Fibroblast of skin of left biceps (primary cell): ENCODE measurements around the gene AMPD3.

Experiments
- DNase-seq, 2 experiments: peaks; one replicate each; pipeline ENCODE4 v3.0.0-alpha.2; 2013; ENCODE audit warnings: low read depth in 2 of 2

The AMPD3 gene

DNA sequence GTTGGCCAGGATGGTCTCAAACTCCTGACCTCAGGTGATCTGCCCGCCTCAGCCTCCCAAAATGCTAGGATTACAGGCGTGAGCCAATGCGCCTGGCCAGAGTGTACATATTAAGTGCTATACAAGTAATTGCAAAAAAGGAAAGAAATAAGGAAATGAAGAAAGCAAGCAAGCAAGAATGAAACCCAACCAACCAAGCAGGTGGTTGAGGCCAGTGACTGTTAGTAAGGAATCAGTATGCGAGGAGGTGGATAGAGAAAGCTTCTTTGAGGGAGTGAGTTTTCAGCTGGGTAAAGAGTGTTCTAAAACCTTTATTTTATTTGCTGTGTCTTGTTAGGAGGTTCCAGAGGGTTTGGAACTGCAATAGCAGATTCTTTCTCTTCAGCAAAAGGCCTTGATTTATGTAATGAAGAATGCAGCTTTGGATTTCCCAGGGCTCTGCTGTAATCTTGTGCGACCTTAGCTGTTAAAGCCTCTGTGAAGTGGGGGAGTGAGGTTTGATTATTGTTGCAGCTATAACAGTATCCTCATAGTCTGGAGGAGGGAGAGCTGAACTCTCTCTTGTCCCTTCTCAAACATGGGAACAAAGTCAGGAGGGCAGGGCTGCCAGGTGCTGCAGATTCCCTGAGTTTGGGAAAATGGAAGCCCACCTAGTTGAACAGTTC, 5.7 kb downstream of the AMPD3 start:
- DNase-seq, result no peak

DNA sequence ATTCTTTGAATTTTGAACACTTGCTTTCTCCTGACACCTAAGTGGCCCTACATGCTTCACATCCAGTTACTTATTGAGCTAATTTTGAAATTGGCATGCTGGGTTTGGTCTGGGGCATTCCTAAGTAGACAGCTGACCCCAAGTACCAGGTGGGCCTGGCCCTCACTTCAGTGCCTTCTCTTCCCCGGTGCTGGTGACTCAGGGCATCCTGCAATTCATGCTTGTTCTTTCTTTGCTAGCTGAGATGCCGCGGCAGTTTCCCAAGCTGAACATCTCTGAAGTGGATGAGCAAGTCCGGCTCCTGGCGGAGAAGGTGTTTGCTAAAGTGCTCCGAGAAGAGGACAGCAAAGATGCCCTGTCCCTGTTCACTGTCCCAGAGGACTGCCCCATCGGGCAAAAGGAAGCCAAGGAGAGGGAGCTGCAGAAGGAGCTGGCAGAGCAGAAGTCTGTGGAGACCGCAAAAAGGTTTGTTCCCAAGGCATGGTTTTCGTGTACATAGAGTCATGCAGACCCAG, 6.3 kb downstream of the AMPD3 start:
- DNase-seq, result no peak

DNA sequence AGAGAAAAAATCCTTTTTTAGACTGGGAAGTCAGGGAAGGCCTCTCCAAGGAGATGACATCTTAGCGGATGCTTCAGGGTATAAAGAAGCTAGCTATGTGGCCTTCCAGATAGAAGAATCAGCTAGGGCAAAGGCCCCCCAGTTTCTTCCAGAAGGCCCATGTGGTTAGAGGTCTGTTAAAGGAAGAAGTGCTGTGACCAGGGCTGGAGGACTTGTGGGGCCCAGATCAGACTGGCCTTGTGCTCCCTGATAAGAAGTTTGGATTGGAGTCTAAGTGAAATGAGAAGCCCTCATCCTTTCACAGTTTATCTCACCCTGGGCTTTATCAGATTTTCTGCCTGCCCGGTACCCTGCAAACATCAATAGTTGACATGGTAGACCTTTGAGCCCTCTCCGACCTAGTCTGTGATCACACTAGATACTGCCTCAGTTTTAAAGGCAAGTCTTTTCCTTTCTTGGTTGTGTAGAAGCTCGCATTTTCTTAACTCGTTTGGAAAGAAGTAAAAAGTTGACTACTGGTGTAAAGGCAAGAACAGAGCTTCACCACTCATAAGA, 7.8 kb downstream of the AMPD3 start:
- no peak for DNase-seq

DNA sequence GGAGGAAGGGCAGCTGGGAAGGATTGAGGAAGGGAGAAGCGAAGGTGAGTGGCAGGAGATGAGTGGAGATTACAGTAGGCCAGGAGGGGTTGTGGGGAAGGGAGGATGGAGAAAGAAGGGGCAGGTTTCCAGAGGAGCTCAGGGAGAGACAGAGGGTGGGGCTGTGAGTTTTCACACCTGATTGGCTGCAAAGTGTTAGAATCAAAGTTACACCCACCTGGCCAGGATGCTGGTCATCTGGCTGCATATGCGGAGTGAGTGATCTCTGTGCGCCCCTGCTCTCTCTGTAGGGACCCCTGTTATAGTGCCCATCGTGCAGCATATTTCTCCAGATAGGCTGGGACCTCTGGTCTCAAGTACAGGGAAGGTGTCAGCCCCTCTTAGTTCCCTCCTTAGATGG, 18.3 kb downstream of the AMPD3 start:
- DNase-seq, result no peak

DNA sequence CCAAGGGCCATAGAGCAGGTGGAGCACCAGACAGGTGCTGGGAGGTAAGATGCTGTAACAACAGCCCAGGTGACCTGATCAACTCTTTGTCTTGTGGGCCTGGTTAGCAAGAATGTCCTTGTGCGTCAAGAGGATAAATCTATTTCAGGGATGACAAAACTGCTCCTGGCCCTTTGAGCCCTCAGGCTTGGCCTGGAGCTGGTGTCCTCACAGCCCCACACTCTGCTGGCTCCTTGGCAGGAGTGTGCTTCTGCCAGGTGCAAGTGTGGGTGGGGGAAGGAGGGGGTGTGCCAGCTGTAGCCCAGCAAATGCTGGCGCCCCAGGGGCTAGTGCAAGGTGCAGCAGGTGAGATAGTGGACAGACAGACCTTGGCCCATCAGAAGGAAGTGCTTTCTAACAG, 19.5 kb downstream of the AMPD3 start:
- no peak for DNase-seq

DNA sequence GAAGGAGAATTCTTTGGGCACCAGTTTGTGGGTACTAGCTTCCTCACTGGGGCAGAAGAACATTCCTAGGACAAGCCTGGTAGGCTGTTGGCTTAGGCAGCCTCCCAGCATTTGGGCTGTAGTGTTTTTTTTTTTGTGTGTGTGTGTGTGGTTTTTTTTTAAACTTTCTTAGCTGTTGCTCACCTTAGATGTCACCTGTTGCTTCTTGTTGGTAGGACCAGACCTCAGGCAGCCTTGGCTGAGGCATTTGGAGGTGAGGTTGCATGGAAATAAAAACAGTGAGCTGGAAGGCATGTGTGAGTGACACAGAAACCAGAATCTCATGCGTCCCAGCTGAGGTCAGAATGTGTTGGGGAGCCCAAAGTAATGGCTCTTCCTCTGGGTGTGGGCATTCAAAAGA, 21.3 kb downstream of the AMPD3 start:
- DNase-seq, result no peak

DNA sequence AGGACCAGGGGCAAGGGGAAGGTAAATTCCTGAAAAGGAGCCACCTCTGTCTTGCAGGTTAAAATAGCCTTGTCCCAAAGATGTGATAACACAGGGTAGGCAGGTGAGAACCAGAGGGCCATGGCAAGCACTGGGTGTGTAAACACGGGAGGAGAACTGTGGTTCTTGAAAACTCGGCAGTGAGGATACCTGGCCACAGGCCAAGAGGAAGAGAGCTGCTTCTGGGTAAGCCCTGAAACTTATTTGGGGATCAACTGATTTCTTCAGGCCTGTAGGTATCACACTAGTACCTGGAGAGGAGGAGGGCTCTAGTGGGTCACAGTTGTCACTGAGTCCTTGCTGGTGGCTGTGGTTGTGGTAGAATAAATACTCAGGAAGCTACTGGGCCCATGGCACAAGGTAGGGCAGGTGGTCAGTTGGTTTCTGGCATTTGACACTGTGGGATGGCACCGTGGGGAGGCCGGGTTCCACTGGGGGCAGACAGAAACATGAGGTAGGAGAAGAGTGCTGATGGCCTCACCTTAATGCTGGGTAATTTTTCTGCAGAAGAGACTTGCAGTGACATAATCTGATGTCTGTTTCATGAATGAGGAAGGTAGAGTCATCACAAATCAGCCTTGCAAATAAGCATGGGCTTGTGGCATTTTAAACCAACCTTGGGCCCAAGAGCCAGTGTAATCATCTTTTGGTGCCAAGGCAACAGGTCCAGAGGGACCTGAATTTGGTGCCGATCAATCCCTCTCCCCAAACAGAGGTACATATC, 22.0 kb downstream of the AMPD3 start:
- DNase-seq, result no peak

DNA sequence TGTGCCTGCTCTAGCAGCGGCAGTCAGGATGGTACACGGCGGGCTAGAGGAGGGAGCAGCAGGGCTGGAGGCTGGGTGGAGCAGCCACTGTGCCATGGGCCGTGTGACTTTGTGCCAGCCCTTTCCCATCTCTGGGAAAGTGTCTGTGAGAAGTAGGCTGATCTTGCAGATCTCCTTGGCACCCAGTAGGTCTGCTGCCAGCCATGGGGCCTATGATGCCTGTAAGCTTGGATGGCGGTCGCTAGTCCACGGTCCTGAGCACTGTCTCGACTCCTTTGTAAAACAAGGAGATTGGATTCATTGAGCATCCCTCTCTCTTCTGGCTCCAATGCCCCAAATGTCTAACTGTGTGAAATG, 22.6 kb downstream of the AMPD3 start:
- DNase-seq, result no peak

DNA sequence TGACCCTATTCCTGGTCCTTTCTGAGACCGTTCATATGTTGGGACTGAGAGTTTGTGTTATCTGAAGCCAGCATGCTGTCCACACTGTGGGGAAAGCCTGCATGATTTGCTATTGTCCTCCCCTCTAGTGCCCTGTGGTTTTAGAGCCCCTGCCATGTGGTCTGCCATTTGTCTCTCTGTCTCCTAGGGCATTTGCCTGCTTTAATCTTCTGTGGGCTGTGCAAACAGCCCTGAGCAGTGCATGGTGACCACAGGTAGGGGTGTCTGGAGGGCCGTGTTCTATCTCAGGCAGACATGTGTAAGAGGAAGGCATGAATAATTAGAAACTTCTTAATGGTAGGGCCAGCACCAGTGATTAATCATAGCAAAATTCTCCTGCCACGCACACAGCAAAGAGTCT, 23.0 kb downstream of the AMPD3 start:
- no peak for DNase-seq

DNA sequence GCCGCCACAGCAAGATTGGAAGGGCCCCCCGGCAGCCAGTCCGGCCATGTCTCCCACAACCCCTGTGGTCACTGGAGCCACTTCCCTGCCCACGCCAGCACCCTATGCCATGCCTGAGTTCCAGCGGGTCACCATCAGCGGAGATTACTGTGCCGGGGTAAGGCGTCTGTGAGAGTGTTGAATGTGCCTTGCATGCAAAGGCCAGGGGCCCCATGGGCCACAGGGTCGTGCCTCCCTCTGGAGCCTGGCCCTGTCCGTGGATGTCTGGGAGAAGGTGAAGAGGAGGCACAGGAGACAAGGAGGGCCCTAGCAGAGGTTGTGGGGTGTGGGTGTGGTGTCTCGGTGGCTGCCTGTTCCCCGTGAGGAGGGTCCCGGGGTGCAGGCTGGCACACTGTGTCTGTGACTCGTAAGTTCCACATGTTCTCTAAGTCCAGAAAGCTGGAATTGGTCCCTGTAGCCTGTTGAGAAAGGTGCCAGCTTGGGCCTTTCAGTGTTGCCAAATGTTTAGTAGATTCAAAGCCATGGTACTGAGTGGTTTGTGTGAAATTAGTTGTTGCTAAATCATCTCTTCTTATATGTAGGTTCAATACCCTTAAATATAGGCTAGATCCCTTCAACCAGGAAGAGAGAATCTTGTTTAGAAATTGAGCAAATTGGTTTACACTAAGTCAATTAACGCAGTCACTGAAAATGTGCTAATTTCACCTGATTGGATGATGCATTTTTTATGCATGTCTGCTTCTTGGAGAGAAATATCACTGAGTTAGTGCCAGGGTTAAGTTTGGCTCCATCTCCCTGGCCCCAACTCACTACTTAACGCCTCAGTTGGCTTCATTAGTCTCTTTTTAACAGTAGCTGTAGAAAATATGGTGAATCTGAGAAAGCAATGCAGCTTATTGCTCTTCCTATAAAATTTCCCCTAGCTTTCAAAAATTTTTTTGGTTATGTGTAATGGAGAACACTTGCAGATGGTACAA, 23.8 kb downstream of the AMPD3 start:
- DNase-seq, result no peak

DNA sequence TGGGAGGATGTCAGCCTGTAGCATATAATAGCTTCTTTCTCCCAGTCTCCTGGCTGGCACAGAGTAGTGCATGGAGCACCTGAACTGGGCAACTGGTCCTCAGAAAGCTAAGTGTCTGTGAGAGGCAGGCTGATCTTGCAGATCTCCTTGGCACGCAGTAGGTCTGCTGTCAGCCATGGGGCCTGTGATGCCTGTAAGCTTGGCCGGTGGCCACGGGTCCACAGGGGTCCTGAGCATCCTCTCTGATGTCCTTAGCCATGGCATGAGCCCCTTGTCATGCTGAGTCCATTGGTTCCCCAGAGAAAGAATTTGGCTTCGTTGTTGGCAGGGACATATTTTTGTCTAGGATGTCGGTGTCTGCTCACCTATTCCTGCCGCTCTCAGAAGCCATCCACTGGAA, 25.0 kb downstream of the AMPD3 start:
- no peak for DNase-seq

DNA sequence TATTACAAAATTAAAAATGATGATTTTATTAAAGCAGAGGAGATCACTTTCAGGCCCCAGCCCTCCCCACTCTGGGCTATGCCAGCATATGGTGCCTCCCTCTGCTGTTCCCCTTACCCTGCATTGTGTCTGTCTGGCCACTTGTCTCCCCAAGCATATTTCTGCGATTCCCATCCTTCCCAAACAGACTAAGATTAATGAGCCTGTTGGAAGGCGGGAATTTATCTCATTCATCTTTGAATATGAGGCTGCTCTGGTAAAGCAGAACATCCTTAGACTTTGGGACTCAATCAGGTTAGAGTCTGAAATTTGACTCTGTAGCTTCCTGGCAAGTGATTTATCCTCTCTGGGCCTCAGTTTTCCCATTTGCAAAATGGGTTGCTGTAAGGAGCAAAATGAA, 25.7 kb downstream of the AMPD3 start:
- DNase-seq, result no peak

DNA sequence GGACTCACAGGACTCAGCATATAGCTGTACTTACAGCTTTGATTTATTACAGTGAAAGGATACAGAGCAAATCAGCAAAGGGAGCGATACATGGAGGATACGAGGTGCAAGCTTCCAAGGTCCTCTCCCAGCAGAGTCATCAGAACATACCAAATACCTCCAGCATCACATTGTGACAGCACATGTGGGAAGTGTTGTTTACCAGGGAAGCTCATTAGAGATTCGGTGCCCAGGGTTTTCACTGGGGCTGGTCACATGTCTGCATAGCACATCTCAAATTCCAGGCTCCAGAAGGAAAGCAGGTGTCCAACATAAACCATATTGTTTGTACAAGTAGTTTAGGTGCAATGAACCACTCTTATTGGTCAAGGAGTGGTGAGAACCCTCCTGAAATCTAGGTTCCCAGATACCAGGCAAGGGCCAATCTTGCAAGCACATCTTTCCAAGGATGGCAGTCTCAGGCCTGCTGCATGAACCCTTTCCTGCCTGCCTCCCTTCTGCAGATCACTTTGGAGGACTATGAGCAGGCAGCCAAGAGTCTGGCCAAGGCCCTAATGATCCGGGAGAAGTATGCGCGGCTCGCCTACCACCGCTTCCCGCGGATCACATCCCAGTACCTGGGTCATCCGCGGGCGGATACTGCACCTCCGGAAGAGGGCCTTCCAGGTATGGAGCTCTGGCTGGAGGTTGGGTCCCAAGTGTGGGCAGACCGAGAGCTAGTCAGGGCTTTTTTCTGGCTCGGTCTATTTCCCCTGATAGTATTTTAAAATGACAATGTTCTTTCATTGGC, 26.7 kb downstream of the AMPD3 start:
- no peak for DNase-seq

DNA sequence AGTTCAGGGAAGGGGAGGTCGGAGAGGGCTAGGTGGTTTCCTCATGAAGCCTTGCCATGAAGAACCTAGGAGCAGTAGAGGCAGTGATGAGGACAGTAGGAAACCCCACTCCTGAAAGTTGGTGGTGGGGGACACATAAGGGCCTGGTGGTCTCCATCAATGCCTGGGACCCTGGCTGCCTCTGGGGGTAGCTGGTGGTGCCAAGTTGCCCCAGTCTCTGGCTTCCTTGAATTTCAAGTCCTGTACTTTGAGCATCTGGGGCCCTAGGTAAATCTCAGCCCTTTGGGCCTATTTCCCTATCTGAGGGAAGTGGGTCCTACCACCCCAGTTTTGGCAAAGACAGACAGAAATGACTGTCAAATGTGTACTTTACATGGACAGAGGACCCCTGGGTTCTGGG, 28.1 kb downstream of the AMPD3 start:
- DNase-seq, result no peak

DNA sequence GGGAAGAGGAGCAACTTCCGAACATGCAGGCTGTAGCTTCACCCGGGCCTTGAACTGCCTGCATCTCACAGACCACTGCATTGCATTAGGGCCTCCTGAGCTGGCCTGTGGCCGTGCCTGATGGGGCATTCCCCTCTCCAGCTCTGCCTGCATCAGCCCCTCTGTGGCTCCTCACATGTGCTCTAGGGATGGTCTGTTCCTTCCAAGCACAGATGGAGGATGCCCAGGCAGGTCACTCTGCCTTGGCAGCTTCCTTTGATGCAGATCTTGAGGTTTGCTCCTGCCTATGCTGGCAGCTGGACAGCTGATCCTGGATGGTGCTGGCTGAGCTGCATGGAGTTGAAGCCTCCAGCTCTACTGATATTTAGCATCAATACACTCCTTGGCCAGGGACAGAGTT, 28.5 kb downstream of the AMPD3 start:
- no peak for DNase-seq

DNA sequence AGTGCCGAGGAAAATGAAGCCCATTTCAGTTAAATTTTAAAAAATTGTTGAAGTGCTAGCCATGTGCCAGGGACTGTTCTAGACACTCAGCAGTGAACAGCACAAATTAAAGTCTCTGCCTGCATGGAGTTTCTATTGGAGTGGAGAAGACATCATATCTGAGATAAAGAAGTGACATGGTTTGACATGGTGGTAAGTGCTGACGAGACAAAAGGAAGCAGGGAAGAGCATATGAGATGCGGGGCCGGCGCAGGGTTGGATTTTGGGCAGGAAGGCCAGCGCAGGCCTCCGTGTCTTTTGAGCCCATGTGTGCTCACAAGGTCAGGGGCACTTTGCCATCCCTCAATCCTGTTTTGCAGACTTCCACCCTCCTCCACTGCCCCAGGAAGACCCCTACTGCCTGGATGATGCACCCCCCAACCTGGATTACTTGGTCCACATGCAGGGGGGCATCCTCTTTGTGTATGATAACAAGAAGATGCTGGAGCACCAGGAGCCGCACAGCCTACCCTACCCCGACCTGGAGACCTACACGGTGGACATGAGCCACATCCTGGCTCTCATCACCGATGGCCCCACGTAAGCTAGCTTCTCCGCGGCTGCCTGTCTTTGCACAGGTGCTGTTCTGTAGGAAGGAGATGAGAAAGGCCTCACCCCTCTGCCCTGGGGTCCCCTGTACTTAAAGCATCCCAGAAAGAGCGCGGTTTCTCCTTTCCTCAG, 29.6 kb downstream of the AMPD3 start:
- no peak for DNase-seq

DNA sequence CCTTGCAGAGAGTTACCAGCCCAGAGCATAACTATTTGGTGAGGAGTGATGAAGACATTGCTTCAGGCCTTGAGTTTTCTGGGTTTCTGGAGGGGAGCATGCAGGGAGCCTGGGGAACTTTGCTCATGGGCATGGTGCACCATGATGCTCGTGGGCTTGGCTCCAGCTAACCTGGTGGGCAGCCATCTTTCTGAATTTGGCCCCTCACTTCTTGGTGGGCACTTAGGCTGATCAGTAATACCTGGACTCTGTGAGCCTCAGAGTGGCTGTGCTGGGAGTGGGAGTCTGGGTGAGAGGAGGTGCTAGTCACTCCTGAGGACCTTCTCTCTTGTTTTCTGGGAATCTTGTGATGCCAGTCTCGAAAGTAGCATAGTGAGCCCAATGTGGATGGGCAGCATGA, 30.6 kb downstream of the AMPD3 start:
- no peak for DNase-seq

DNA sequence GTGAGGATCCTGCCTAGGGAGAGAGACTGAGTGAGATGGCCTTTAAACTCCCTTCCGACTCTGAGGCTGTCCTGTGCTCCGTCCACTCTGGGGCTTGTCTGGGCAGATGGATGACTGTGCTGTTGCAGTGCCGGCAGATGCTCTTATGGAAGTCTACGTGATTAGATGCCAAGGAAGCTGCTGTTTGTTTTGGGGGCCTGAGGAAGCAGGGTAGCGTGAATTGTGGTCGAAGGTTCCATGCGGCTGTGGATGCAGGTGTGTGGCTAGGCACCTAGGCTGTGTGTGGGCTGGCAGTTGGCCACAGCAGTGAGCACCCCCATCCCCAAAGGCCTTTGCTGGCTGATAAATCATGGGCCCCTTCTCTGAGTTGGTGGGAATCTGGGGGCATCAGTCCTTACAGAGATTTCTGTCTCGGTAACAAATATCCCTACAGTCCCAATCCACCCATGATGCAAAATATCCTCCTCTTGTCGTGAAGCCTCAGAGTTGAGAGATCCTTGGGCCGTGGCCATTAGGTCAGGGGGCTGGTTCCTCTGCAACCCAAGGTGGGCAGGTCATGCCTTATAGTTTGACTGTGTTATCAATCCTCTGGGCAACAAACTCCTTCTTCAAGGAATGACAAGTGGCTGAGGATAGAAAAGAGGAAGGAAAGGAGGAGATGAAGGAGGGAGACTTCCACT, 31.2 kb downstream of the AMPD3 start:
- DNase-seq, result no peak

DNA sequence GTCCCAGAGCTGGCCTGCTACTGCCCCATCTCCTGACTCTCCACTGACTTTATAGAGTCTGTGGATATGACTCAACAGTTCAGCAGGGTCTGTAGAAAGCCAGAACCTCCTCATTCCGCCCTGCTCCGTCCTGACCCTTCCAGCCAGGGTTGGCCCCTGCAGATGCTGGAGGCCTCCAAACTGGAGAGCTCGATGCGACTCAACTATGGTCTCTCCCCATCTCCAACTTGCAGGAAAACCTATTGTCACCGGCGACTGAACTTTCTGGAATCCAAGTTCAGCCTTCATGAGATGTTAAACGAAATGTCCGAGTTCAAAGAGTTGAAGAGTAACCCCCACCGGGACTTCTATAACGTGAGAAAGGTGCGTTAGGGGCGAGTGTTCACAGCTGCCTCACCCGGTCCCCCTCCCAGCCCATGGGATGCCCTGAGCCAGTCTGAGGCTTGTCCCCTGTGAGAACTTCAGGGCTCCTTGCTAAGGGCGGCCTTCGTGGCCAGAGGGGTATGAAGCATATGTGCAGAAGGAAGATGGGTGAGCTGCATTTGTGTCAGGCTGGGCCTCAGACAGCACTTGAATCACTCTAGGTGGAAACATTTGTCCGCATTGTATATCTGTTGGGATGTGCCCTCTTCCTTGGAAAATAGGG, 32.1 kb downstream of the AMPD3 start:
- no peak for DNase-seq
